ENCODE data around the gene COL8A2. TPM values are rescaled to one million over a fixed set of nuclear protein-coding genes. Genes with fewer than 3 reads are reported as not detected.

The COL8A2 gene
- total RNA-seq, 1 experiment from 2014 or later = 2.3 TPM

DNA sequence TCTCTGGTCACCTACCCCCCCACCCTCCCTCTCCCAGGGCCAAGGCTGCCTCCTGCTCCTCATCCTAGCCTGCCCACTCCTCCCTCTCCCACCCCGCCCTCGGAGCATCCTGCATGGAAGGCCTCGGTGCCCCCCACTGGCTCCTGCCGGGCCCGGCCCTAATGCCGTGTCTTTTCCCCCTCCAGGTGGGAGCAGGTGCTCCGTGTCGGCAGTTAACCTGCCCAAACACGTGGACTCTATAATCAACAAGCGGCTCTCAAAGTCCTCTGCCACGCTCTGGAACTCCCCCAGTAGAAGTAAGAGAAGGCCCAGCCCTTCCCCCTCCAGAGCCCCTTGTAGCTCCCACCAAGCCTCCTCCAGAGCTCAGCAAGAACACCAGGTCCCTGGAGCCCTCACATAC is 49.7 kb upstream of the COL8A2 start (continued):
- TF ChIP-seq, protein P1, sequence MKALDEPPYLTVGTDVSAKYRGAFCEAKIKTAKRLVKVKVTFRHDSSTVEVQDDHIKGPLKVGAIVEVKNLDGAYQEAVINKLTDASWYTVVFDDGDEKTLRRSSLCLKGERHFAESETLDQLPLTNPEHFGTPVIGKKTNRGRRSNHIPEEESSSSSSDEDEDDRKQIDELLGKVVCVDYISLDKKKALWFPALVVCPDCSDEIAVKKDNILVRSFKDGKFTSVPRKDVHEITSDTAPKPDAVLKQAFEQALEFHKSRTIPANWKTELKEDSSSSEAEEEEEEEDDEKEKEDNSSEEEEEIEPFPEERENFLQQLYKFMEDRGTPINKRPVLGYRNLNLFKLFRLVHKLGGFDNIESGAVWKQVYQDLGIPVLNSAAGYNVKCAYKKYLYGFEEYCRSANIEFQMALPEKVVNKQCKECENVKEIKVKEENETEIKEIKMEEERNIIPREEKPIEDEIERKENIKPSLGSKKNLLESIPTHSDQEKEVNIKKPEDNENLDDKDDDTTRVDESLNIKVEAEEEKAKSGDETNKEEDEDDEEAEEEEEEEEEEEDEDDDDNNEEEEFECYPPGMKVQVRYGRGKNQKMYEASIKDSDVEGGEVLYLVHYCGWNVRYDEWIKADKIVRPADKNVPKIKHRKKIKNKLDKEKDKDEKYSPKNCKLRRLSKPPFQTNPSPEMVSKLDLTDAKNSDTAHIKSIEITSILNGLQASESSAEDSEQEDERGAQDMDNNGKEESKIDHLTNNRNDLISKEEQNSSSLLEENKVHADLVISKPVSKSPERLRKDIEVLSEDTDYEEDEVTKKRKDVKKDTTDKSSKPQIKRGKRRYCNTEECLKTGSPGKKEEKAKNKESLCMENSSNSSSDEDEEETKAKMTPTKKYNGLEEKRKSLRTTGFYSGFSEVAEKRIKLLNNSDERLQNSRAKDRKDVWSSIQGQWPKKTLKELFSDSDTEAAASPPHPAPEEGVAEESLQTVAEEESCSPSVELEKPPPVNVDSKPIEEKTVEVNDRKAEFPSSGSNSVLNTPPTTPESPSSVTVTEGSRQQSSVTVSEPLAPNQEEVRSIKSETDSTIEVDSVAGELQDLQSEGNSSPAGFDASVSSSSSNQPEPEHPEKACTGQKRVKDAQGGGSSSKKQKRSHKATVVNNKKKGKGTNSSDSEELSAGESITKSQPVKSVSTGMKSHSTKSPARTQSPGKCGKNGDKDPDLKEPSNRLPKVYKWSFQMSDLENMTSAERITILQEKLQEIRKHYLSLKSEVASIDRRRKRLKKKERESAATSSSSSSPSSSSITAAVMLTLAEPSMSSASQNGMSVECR (CRISPR knock-in tag; IDR thresholded peaks at IDR 0.05; ENCODE audit: borderline replicate concordance) = no peak
- TF ChIP-seq ZNF232 (CRISPR knock-in tag; IDR thresholded peaks at IDR 0.05) (no peak), ZNF416 (CRISPR knock-in tag; IDR thresholded peaks at IDR 0.05) (no peak), CREM (CRISPR knock-in tag; IDR thresholded peaks at IDR 0.05) (no peak), FOXK1 (CRISPR knock-in tag; IDR thresholded peaks at IDR 0.05) (no peak)
- TF ChIP-seq, protein P2, sequence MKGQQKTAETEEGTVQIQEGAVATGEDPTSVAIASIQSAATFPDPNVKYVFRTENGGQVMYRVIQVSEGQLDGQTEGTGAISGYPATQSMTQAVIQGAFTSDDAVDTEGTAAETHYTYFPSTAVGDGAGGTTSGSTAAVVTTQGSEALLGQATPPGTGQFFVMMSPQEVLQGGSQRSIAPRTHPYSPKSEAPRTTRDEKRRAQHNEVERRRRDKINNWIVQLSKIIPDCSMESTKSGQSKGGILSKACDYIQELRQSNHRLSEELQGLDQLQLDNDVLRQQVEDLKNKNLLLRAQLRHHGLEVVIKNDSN (CRISPR knock-in tag; IDR thresholded peaks at IDR 0.05) = no peak
- TF ChIP-seq, protein P3, sequence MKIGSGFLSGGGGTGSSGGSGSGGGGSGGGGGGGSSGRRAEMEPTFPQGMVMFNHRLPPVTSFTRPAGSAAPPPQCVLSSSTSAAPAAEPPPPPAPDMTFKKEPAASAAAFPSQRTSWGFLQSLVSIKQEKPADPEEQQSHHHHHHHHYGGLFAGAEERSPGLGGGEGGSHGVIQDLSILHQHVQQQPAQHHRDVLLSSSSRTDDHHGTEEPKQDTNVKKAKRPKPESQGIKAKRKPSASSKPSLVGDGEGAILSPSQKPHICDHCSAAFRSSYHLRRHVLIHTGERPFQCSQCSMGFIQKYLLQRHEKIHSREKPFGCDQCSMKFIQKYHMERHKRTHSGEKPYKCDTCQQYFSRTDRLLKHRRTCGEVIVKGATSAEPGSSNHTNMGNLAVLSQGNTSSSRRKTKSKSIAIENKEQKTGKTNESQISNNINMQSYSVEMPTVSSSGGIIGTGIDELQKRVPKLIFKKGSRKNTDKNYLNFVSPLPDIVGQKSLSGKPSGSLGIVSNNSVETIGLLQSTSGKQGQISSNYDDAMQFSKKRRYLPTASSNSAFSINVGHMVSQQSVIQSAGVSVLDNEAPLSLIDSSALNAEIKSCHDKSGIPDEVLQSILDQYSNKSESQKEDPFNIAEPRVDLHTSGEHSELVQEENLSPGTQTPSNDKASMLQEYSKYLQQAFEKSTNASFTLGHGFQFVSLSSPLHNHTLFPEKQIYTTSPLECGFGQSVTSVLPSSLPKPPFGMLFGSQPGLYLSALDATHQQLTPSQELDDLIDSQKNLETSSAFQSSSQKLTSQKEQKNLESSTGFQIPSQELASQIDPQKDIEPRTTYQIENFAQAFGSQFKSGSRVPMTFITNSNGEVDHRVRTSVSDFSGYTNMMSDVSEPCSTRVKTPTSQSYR (CRISPR knock-in tag; IDR thresholded peaks at IDR 0.05) = no peak

DNA sequence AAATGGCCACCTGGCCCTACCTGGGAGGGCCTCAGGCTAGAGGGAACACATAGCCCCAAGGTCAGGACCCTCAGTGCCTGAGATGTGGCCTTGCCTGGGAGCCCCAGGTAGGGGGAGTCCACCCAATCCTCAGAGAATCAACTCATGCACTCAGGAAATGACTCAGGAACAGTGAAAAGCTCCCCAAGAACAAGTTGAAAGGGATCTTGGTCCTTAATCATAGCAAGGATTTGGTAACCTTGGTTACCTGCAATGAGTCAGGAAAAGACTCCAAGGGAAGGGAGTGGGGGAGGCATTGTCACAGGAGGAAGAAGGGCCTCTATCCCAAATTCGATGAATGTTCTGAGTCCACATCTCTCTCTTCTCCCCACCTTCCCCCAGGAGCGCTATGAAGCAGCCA is 48.0 kb upstream of the COL8A2 start:
- no peak for ATAC-seq
- Mint-ChIP-seq H3K27me3 (ENCODE audit: low read depth) (no peaks in the 10 kb centered on the region), H3K36me3 (peaks cover 23% of the 10 kb centered on the region), H3K9me3 (no peaks in the 10 kb centered on the region), H3K4me1 (peaks cover 19% of the 10 kb centered on the region), H3K27ac (no peak overlapping the region), H3K4me3 (no peak overlapping the region)
- ChIA-PET POLR2A (no interaction called here), CTCF (interaction anchor here (0.9 to 1.5 kb wide), 2 partner anchors 15 to 24 kb away, joined by 3 read pairs; partner anchors contain the start of gene TRAPPC3)
- no peak for DNase-seq (ENCODE audit: low spot score)
- TF ChIP-seq, protein P3 (CRISPR knock-in tag; IDR thresholded peaks at IDR 0.05) = no peak
- TF ChIP-seq, protein P2 (CRISPR knock-in tag; IDR thresholded peaks at IDR 0.05) = no peak
- TF ChIP-seq, protein P4, sequence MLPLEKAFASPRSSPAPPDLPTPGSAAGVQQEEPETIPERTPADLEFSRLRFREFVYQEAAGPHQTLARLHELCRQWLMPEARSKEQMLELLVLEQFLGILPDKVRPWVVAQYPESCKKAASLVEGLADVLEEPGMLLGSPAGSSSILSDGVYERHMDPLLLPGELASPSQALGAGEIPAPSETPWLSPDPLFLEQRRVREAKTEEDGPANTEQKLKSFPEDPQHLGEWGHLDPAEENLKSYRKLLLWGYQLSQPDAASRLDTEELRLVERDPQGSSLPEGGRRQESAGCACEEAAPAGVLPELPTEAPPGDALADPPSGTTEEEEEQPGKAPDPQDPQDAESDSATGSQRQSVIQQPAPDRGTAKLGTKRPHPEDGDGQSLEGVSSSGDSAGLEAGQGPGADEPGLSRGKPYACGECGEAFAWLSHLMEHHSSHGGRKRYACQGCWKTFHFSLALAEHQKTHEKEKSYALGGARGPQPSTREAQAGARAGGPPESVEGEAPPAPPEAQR (CRISPR knock-in tag; IDR thresholded peaks at IDR 0.05) = no peak
- no peak for TF ChIP-seq SMAD4 (CRISPR knock-in tag; IDR thresholded peaks at IDR 0.05)
- TF ChIP-seq, protein P5, sequence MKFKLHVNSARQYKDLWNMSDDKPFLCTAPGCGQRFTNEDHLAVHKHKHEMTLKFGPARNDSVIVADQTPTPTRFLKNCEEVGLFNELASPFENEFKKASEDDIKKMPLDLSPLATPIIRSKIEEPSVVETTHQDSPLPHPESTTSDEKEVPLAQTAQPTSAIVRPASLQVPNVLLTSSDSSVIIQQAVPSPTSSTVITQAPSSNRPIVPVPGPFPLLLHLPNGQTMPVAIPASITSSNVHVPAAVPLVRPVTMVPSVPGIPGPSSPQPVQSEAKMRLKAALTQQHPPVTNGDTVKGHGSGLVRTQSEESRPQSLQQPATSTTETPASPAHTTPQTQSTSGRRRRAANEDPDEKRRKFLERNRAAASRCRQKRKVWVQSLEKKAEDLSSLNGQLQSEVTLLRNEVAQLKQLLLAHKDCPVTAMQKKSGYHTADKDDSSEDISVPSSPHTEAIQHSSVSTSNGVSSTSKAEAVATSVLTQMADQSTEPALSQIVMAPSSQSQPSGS (CRISPR knock-in tag; IDR thresholded peaks at IDR 0.05; ENCODE audit: borderline replicate concordance, low read depth) = no peak
- TF ChIP-seq JUN (CRISPR knock-in tag; IDR thresholded peaks at IDR 0.05) = no peak
- TF ChIP-seq MYBL2 (CRISPR knock-in tag; IDR thresholded peaks at IDR 0.05) = no peak
- TF ChIP-seq, protein P6, sequence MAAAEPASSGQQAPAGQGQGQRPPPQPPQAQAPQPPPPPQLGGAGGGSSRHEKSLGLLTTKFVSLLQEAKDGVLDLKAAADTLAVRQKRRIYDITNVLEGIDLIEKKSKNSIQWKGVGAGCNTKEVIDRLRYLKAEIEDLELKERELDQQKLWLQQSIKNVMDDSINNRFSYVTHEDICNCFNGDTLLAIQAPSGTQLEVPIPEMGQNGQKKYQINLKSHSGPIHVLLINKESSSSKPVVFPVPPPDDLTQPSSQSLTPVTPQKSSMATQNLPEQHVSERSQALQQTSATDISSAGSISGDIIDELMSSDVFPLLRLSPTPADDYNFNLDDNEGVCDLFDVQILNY (CRISPR knock-in tag; IDR thresholded peaks at IDR 0.05) = no peak
- TF ChIP-seq ATF1 (CRISPR knock-in tag; IDR thresholded peaks at IDR 0.05) = no peak
- no peak for TF ChIP-seq CREB1 (CRISPR knock-in tag; IDR thresholded peaks at IDR 0.05)
- TF ChIP-seq SP1 (CRISPR knock-in tag; conservative IDR thresholded peaks at IDR 0.05) = no peak
- TF ChIP-seq, protein P7, sequence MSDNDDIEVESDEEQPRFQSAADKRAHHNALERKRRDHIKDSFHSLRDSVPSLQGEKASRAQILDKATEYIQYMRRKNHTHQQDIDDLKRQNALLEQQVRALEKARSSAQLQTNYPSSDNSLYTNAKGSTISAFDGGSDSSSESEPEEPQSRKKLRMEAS (CRISPR knock-in tag; IDR thresholded peaks at IDR 0.05) = no peak
- TF ChIP-seq, protein P8, sequence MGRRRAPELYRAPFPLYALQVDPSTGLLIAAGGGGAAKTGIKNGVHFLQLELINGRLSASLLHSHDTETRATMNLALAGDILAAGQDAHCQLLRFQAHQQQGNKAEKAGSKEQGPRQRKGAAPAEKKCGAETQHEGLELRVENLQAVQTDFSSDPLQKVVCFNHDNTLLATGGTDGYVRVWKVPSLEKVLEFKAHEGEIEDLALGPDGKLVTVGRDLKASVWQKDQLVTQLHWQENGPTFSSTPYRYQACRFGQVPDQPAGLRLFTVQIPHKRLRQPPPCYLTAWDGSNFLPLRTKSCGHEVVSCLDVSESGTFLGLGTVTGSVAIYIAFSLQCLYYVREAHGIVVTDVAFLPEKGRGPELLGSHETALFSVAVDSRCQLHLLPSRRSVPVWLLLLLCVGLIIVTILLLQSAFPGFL (CRISPR knock-in tag; IDR thresholded peaks at IDR 0.05; ENCODE audit: borderline replicate concordance) = no peak
- no peak for TF ChIP-seq ESRRA (CRISPR knock-in tag; IDR thresholded peaks at IDR 0.05; ENCODE audit: borderline replicate concordance)
